Bone marrow (tissue), 2 donors: ENCODE results near the gene APCDD1.
"Not testable (repeated sequence)": the region's sequence is repeated elsewhere in the genome, so short reads cannot be mapped to it uniquely, and the experiment has no call there.

Experiments used
- DNase-seq, 2 donors: peaks; one replicate each; lab custom pipeline; 2025; lab: John Stamatoyannopoulos, UW

The APCDD1 gene

DNA sequence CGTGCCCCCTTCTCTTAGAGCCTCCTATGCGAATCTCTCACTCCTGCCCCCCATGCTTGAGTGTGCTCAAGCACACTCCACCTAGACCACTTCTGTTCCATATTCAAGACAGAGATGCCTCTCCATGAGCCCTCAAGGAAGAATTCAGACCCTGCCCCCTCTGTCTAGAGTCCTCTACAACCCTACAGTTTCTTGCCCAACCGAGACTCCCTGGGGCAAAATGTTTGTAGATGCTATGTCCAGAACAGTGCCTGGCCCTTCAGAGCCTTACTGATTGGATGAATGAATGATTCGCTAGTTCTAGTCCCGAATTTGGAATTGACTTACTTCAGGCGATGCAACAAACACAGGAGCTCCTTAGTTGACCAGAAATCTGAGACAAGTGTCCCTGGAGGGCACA lies 8.7 kb downstream of the APCDD1 start:
- DNase-seq: no peak

DNA sequence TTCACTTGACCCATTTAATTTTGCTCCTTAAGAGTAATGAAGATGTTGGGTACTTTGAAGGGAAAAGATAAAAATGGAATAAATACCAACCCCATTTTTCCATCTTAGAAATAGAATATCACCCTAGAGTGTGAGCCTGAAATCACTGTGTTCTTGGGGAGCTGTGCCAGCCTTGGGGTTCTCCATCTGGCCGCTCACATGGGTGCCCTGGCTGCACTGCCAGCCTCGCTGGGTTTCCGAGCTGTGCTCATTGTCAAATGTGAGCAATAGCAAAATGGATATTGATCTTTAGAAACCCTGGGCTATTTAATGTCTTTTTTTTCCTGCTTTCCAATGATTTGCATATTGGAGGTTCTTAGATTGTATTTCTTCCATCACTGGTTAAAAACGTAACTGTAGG lies 9.3 kb downstream of the APCDD1 start:
- DNase-seq: no peak

DNA sequence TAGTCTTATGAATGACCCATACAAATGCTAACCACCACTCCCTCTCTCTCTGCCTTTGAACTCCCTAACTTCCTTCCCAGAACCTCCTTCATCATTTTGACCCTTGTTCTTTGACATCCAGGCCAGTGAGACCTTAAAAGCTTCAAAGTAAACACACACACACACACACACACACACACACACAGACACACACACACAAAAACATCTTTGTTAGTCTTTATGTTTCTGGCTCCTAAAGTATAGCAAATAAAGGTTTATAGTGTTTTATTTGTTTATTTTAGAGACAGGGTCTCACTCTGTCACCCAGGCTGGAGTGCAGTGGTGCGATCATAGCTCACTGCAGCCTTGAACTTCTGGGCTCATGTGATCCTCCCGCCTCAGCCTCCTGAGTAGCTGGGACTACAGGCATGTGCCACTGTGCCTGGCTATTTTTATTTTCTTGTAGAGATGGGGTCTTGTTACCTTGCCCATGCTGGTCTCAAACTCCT lies 9.8 kb downstream of the APCDD1 start:
- DNase-seq: not testable (repeated sequence)

DNA sequence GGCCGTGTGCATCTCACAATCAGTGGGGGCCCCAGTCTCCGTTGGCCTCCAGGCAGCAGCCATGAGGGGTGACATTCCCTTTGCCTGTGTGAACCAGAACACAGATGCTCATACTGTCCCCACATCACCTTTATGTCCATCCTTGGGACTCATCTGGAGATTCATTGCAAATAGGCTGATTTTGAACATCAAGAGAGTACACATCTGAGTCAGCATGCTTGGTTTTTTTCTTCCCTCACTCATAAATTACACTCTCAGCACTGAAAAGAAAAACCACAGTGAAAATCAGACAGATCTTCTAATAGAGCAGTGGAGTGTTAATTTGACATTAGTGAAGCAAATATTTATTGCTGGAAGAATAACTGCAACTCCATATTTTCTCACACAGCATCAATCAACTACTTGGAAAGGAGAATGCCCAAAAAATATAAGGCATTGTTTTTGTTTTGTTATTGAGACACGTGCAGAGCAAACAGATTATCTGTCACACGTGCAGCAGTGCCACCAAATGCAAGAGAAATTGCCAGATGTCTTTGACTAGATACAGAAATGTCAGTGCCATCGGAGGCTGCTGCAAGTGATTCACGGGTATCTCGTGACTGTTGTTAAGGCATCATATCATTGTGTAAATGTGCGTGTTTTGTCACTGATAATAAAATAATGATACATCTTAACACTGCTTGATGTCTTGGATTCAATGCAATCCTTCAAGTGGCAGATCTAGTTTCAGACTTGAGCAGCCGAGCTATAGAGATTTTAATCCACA lies 10.9 kb downstream of the APCDD1 start:
- DNase-seq: no peak

DNA sequence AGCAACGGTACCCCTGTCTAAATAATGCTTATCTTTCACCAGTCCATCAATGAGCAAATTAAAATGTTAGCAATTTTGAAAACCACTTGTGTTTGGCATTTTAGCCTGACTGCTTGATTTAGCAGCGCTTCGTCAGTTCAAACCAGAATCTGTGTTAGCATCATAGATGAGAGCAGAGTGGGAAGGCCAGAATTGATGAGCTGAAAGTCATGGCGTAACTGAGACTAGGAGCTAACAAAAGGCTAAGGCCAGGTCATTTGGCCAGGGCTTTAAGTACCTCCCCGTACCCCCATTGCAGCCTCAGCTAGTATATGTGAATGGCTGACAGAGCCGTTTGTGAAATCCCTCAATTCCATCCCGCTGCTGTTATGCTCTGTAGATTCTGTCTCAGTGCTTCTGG lies 16.0 kb downstream of the APCDD1 start:
- DNase-seq: no peak

DNA sequence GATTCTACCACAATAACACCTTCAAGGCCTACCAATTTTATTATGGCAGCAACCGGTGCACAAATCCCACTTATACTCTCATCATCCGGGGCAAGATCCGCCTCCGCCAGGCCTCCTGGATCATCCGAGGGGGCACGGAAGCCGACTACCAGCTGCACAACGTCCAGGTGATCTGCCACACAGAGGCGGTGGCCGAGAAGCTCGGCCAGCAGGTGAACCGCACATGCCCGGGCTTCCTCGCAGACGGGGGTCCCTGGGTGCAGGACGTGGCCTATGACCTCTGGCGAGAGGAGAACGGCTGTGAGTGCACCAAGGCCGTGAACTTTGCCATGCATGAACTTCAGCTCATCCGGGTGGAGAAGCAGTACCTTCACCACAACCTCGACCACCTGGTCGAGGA lies 17.1 kb downstream of the APCDD1 start:
- no peak for DNase-seq

DNA sequence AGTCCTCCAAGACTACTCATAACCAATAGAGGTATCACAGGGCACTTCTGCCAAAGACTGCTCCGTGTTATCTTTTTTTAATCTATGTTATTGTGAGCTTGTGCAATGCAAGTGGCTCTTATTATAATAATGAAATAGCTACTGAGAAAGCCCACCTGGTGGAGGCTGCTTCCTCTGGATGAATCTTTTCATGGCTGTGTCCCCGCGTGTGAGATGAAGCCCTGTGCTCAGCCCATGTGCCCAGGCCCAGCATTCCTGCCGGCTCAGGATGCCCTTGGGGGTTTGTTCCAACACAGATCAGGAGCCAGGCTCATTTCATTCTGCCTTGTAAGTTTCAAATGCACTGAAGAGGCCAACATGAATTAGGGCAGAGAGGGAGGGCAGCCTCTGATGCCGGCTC lies 18.7 kb downstream of the APCDD1 start:
- no peak for DNase-seq

DNA sequence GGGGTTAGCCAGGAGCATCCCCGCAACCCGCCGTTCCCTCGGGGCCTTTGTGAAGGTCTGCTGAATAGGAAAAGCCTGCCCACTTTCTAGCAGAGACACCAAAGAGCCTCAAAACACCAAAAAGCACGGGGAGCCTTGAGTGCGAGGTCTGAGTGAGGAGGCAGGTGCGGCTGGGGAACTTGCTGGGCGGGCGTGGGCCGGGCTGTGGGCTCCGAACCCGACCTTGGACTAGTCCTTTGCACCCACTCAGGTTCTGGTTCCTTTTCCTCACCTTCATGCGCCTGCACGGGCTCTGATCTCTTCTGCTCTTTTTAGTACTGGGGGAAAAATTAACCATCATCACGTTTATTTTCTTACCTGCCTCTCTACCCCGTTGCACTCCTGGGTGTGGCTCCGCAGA lies 19.9 kb downstream of the APCDD1 start:
- no peak for DNase-seq

DNA sequence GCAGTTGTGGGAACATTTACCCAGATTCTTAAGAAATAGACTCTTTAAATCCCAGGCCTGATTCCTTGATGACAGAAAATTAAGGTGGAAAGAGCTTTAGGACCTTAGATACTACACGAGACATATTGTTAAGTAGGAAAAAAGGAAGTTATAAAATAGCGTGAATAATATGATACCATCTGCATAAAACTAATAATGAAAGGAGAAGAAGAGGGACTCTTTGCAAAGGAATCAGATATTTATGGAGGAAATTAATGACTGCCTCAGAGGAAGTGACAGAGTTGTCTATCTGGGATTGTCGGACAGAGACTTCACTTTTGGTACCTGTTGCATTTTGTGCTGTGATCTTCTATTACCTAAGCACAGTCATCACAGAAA lies 20.8 kb downstream of the APCDD1 start:
- no peak for DNase-seq

DNA sequence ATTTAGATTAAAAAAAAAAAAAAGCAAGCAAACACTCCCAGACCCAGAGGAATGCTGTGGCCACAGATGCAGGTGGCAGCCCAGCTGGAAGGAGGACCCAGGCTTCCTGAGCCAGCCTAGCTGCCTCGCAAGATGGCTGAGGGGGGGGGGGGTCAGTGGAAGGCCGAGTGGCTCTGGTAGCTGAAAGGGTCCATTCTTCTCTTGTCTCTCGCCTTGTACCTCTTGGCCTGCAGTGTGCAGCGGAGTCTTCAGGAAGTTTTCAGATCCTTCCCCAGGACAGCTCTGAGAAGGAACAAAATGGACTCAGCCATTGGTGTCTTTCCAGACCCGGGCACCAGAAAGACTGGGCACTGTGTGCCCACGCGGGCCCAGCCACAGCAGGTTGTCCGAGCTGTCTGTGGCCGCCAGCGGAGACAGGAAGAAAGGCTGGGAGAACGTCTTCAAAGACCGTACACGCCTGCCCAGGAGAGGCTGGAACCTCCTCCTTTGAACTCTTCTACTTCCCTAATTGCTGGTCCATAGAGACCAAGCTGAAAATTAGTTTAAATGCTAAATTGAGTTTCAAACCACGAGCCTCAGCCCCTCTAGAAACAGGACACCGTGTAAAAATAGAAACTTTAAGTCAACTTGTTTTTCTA lies 21.3 kb downstream of the APCDD1 start:
- DNase-seq: no peak

DNA sequence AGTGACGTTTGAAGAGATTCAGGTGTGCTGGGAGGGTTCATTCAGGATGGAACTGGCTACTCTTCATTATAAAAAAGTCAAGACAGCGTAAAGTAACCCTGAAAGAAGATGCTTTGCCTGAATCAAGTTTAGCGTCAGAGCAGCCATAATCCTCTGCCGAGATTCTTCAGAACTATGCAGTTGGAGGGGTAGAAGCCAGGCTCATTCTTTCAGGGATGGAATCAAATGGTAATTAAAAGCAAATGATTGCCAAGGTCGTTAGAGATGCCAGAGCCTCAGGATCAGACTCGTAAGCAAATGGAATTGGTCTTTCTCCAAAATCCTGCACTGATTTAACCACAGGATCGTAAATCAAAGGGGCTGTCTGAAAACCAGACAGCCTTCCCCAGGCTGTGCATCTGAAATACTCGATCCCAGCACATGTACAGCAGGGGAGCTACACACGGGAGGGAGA lies 21.9 kb downstream of the APCDD1 start:
- no peak for DNase-seq

DNA sequence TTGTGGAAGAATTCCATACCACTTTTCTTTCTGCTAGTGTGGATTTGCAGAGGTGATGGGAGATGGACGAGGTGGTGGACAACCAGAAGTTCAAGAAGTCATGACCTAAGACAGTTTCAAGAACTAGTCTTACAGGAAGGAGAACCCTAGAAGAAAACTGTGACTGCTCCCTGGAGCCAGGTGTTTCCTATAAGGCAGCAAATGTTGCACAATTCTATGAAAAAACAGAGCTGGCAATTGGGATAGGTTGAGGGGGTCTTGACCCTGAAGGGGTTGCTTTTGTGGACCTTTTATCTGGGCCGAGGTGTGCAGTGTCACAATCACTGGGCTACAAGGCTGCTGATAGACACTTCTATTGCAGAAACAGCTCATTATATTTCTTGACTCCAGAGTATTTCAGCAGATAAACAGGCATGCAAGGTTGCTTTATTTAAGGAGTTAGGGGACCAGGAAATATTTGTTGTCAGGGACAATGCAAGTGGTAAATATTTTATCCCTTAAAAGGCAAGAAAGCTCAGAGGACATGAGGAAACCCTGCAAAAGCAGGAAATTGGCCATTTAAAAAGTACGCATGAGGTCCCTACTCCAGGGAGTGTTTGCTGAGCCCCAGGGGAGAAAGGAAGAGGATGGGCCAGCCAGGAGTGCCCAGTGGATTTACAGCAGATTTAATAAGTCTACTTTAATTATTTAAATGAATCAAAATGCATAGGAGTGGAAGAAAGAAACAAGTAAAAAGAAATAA lies 22.9 kb downstream of the APCDD1 start:
- no peak for DNase-seq

DNA sequence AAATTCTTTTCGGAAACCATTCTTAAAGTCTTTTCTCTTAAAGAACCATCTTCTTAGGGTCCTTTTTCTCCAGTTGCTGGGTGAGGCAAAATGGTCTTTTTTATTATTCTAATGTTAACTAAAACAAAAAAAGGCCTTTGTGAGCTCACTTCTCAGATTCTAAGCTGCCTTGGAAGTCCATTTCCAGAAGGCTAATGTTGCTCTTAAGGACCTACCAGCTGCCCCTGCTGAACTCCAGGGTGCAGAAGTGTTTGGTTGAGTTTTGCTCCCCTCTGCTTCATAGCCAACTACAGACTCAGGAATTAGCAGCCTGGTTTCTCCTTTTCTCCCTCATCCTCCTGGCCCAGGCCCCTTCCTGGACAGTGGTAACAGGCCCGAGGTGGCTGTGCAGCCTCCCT lies 23.4 kb downstream of the APCDD1 start:
- no peak for DNase-seq

DNA sequence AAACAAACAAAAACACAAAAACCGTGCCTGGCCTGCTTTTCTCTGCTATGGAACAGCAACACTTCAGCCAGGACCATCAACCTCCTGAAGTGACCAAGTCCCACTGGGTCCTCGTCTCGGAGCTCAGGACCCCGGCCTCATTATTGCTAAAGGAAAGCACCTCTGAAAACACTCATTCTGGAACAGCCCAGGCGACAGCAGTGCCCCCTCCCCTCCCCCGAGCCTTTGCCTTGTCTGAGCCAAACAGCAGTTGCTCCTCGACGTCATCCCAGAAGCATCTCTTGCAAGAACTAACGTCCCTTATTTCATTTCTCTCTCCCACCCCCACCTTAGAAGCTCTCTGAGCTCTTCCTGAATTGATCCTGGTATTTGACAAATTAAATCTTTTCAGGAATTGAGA lies 27.4 kb downstream of the APCDD1 start:
- no peak for DNase-seq

DNA sequence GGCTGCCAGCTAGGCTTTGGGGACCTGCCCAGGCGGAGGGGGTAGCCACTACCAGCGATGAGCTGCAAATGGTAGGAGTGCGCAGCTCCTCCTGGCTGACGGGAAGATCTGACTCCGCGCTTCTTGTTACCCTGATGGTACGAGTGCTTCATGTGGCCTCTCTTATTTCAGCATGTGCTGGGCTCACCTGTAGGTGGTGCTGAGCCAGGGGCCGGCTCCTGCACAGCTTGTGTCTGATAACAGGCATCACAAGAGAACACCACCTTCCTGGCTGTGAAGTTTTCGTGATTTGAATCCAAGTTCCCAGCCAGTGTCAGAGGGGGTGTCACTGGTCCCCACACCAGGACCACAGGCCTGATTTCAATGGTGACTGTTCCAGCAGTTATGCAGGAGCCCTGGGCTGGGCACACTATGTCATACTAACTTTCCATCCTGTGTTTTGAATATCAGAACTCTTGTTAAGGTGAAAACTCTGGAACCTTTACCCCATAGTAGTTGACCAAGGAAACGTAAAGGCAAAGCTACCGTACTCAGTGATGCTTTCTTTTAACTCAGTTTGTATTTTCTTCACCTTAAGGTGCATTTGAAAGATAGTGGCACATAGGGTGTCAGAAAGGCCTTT lies 28.0 kb downstream of the APCDD1 start:
- no peak for DNase-seq

DNA sequence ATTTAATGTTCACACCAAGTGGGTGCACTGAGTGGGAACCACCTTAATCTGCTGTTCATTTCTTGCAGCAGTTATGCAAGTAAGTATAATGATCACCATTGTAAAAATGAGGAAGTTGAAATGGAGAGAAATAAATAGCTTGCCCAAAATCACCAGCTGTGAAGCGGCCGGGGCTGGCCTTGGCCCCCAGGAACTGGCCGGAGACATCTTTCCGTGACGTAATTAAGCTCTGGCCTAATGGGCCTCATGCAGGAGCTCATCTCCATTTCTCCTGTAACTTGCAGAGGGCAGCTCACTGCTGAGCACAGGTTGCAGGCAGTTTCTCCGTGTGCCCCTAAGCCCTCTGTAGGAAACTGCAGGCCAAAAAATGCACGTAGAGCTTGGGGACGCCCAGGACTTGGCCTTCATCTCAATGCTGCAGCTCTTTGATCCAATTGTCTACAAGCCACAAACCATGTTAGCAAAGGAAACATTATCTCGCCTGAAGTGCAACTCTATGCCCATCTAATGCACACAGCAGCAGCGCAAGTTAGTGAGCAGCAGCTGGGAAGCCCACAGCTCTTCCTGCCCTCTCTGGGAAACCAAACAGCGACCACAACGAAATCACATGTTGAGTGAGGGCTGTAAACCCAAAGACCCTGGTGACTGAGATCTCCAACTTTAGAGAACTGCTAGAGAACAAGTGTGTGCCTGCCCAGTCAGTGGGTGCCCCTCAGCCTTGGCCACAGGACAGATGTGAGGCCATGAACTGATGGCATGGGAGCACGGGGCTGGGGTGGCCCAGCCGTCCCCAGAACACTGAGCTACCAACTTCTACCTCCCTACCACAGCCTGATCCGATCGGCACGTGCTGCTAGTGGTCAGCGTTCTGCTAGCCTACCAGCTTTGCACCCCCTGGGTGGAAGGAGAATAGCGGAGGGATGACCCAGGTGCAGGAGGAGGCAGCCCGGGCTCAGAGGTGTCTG lies 28.8 kb downstream of the APCDD1 start:
- DNase-seq: peak; percentile 10 to 30

DNA sequence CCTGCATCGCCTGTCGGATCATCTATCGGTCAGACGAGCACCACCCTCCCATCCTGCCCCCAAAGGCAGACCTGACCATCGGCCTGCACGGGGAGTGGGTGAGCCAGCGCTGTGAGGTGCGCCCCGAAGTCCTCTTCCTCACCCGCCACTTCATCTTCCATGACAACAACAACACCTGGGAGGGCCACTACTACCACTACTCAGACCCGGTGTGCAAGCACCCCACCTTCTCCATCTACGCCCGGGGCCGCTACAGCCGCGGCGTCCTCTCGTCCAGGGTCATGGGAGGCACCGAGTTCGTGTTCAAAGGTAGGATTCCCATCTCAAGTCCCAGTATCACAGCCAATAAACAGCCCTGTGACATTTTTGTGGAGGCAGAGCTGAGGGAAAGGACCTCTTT lies 31.0 kb downstream of the APCDD1 start:
- no peak for DNase-seq

DNA sequence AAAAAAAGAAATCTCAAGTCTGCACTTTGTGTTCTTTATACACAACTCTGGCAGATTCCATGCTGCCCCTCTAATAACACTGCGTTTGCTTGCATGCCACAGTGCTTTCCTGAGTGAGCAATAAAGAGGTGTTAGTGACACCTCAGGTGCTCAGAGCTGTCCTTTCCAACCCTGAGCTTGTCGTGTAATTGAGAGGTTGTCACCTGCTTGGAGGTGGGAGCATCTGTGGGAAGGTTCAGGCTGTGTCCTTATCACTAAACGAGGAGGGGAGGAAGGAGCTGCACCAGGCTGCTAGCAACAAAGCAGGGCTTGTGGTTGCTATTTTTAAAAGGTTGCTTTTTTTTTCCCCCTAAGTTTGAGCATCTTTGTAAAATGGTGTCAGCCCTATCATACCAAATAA lies 31.9 kb downstream of the APCDD1 start:
- no peak for DNase-seq

DNA sequence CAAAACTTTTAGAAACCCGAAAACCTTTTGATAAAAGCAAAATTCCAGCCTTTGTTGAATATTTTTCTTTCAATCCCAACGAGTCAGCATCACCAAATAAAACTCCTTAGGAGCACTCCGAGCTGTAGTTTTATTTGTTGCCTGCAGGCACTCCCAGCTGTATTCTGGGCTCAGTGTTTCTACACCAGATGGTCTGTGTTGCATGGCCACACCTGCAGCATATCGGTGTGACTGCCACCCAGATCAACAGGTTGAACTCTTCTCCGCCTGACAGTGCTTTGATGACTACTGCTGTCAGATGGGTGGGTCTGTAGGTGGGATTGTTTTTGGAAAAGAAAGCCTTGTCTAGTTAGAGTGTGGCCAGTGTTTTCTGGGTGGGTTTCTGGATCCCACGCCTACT lies 32.7 kb downstream of the APCDD1 start:
- no peak for DNase-seq

DNA sequence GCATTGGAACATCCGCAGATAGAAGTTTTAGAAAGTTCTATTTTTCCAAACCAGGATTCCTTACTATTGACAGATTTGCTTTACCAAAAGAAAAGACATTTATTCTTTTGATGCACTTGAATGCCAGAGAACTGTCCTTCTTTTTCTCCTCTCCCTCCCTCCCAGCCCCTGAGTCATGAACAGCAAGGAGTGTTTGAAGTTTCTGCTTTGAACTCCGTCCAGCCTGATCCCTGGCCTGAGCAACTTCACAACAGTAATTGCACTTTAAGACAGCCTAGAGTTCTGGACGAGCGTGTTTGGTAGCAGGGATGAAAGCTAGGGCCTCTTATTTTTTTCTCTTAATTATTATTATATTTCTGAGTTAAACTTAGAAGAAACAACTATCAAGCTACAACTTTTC lies 33.6 kb downstream of the APCDD1 start:
- DNase-seq: no peak

DNA sequence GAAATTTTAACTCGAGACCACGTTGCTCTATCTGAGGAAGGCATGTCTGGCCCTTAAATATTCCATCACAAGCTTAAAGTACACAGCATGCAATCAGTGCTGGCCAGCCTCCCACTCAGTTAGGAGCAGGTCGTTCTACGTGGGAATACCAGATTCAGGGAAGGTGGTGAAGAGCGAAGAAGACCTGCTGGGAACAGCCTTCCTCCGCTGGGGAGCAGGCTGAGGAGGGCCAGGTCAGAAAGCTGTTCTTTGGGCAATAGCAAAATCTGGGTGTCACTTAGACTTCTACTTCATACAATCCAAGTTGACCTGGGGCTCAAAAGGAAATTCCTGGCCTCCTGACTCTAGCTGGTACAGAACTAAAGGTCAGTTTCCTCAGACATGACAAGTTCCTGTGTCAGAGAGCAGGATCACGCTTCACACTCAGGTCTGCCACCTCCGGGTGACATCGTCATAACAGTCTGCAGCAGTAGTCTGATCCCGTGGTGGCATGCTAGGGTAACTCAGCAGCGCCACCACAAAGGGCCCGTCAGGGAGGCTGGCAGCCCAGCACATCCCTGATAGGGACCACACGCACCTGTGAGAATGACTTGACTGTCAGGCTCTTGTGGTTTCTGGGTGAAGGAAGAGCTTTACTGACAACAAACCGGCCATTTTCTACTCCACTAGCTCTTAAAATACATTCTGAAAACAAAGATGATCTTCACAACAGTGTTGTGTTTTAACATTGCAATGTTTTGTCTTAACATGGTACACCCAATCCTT lies 36.1 kb downstream of the APCDD1 start:
- DNase-seq: peak in 1 of 2 donors; percentile 15
